IMR-90 (cell line): ENCODE results near the gene GGCT. TPM values are rescaled to one million over a fixed set of nuclear protein-coding genes. Genes with fewer than 3 reads are reported as not detected.

Source experiments
- ATAC-seq: fragments of 200-7000 bp; cut with Tn5 transposase; 2 replicates; pipeline ENCODE4 v1.9.1; 2020; ENCODE audit warnings: low read depth, mild to moderate bottlenecking, moderate library complexity
- BruUV-seq: library from RNA; stranded (reverse); fragments of 400-500 nt; replicated peaks from 2 replicates; lab custom pipeline; 2021; lab: Mats Ljungman, UMichigan
- CTCF ChIA-PET: fragments of 300-600 bp; formaldehyde crosslinking; extraction: SDS; loops from one replicate; lab custom pipeline; 2021; ENCODE audit warnings: antibody characterized with exemption; lab: Yijun Ruan, JAX
- POLR2A ChIA-PET: fragments of 300-600 bp; sonication (Branson Sonifier 250); formaldehyde crosslinking; loops from one replicate; lab custom pipeline; 2022; ENCODE audit warnings: antibody characterized with exemption; ENCODE audit not compliant: unreplicated experiment; lab: Charles Lee
- DNase-seq: peaks from one replicate; pipeline ENCODE4 v3.0.0; 2013
- H2AFZ ChIP-seq: replicated peaks from 2 replicates; pipeline ENCODE3; 2013; ENCODE audit warnings: low read length, mild to moderate bottlenecking; ENCODE audit not compliant: poor library complexity
- H2AK5ac ChIP-seq: 2 replicates; pipeline ENCODE4 v1.6.1; 2013; ENCODE audit warnings: low read depth, low read length, inconsistent platforms
- H2AK9ac ChIP-seq: replicated peaks from 2 replicates; pipeline ENCODE3; 2013; ENCODE audit warnings: mild to moderate bottlenecking, low read depth, low read length, moderate library complexity; ENCODE audit not compliant: poor library complexity
- H2BK120ac ChIP-seq: 2 replicates; pipeline ENCODE4 v1.6.1; 2013; ENCODE audit warnings: low read depth, low read length, inconsistent platforms
- H2BK15ac ChIP-seq: 3 replicates; pipeline ENCODE4 v1.6.1; 2013; ENCODE audit warnings: low read depth, low read length, inconsistent platforms
- H2BK20ac ChIP-seq: 2 replicates; pipeline ENCODE4 v1.6.1; 2013; ENCODE audit warnings: low read depth, mild to moderate bottlenecking, inconsistent platforms, low read length, moderate library complexity
- H2BK5ac ChIP-seq: 2 replicates; pipeline ENCODE4 v1.6.1; 2013; ENCODE audit warnings: mild to moderate bottlenecking, low read depth, low read length, inconsistent platforms; ENCODE audit not compliant: poor library complexity, severe bottlenecking
- H3K14ac ChIP-seq: replicated peaks from 2 replicates; pipeline ENCODE4 v1.6.1; 2013; ENCODE audit warnings: low read depth, low read length, inconsistent platforms
- H3K18ac ChIP-seq: 2 replicates; pipeline ENCODE4 v1.6.1; 2013; ENCODE audit warnings: low read depth, low read length, control low read depth
- H3K23ac ChIP-seq: 2 replicates; pipeline ENCODE4 v1.6.1; 2013; ENCODE audit warnings: low read depth, low read length, inconsistent platforms
- H3K27ac ChIP-seq: 2 replicates; pipeline ENCODE4 v1.5.1; 2013; ENCODE audit warnings: mild to moderate bottlenecking, control low read depth, low read length; ENCODE audit not compliant: insufficient read depth
- H3K27me3 ChIP-seq: 2 replicates; pipeline ENCODE4 v1.6.1; 2013; ENCODE audit warnings: low read length; ENCODE audit not compliant: control insufficient read depth, insufficient read depth
- H3K36me3 ChIP-seq: 2 replicates; pipeline ENCODE4 v1.6.1; 2013; ENCODE audit warnings: low read length, mixed read lengths; ENCODE audit not compliant: control insufficient read depth, insufficient read depth
- H3K4ac ChIP-seq: 2 replicates; pipeline ENCODE4 v1.6.1; 2013; ENCODE audit warnings: low read depth, low read length, inconsistent platforms
- H3K4me1 ChIP-seq: 2 replicates; pipeline ENCODE4 v1.6.1; 2013; ENCODE audit warnings: low read length, mixed read lengths; ENCODE audit not compliant: control insufficient read depth, insufficient read depth
- H3K4me2 ChIP-seq: 2 replicates; pipeline ENCODE4 v1.6.1; 2013; ENCODE audit warnings: low read depth, mild to moderate bottlenecking, control low read depth, low read length, moderate library complexity
- H3K4me3 ChIP-seq: 2 replicates; pipeline ENCODE4 v1.5.1; 2013; ENCODE audit warnings: low read depth, mild to moderate bottlenecking, control low read depth, low read length, moderate library complexity; ENCODE audit not compliant: insufficient read depth
- H3K56ac ChIP-seq: 2 replicates; pipeline ENCODE4 v1.6.1; 2013; ENCODE audit warnings: low read length, inconsistent platforms; ENCODE audit not compliant: insufficient read depth; ENCODE audit errors: extremely low read depth
- H3K79me1 ChIP-seq, 2 experiments: 2 replicates each; pipeline ENCODE4 v1.6.1; 2013; ENCODE audit warnings: low read length in 2 of 2, inconsistent platforms in 1 of 2, low read depth in 1 of 2
- H3K9ac ChIP-seq: 2 replicates; pipeline ENCODE4 v1.6.1; 2013; ENCODE audit warnings: low read depth, low read length, control low read depth
- H3K9me1 ChIP-seq: 2 replicates; pipeline ENCODE4 v1.6.1; 2013; ENCODE audit warnings: low read length, inconsistent platforms; ENCODE audit not compliant: insufficient read depth
- H3K9me3 ChIP-seq: 2 replicates; pipeline ENCODE4 v1.6.1; 2013; ENCODE audit warnings: low read length; ENCODE audit not compliant: control insufficient read depth, insufficient read depth
- H4K20me1 ChIP-seq: 2 replicates; pipeline ENCODE4 v1.6.1; 2013; ENCODE audit warnings: low read length, inconsistent platforms; ENCODE audit not compliant: insufficient read depth
- H4K5ac ChIP-seq: 2 replicates; pipeline ENCODE4 v1.6.1; 2013; ENCODE audit warnings: mild to moderate bottlenecking, low read depth, low read length, control low read depth
- H4K8ac ChIP-seq, 2 experiments: 2 replicates each; pipeline ENCODE4 v1.6.1; 2013; ENCODE audit warnings: low read depth in 2 of 2, low read length in 2 of 2, control low read depth in 1 of 2, inconsistent platforms in 1 of 2
- H4K91ac ChIP-seq: 2 replicates; pipeline ENCODE4 v1.6.1; 2013; ENCODE audit warnings: low read depth, low read length, inconsistent platforms; ENCODE audit not compliant: insufficient read depth
- BHLHE40 ChIP-seq: fragments of 150-350 bp; IDR thresholded peaks from 2 replicates; pipeline ENCODE4 v1.6.1; 2016; ENCODE audit warnings: mild to moderate bottlenecking, low read depth, low read length
- CEBPB ChIP-seq: IDR thresholded peaks from 2 replicates; pipeline ENCODE4 v1.6.1; 2012; ENCODE audit warnings: low read depth, low read length, improper control_type of control experiment
- CHD1 ChIP-seq: IDR thresholded peaks from 2 replicates; pipeline ENCODE4 v1.6.1; 2012; ENCODE audit warnings: low read depth, low read length, improper control_type of control experiment
- ELK1 ChIP-seq: fragments of 150-350 bp; IDR thresholded peaks from 2 replicates; pipeline ENCODE4 v1.6.1; 2016; ENCODE audit warnings: low read depth, mild to moderate bottlenecking, low read length, moderate library complexity, borderline replicate concordance
- FOS ChIP-seq: fragments of 150-350 bp; IDR thresholded peaks from 2 replicates; pipeline ENCODE4 v1.6.1; 2016; ENCODE audit warnings: low read depth, low read length
- MAFK ChIP-seq: IDR thresholded peaks from 2 replicates; pipeline ENCODE4 v1.6.1; 2012; ENCODE audit warnings: low read depth, low read length, improper control_type of control experiment
- MAZ ChIP-seq: IDR thresholded peaks from 2 replicates; pipeline ENCODE4 v1.6.1; 2012; ENCODE audit warnings: low read depth, mild to moderate bottlenecking, low read length, improper control_type of control experiment, moderate library complexity, borderline replicate concordance
- MXI1 ChIP-seq: IDR thresholded peaks from 2 replicates; pipeline ENCODE4 v1.6.1; 2012; ENCODE audit warnings: low read depth, mild to moderate bottlenecking, low read length, moderate library complexity, borderline replicate concordance
- NFE2L2 ChIP-seq: fragments of 150-350 bp; IDR thresholded peaks from 2 replicates; pipeline ENCODE4 v1.6.1; 2016; ENCODE audit warnings: low read depth, mild to moderate bottlenecking, low read length
- POLR2A ChIP-seq: IDR thresholded peaks from 2 replicates; pipeline ENCODE4 v1.6.1; 2012; ENCODE audit warnings: mild to moderate bottlenecking, low read depth, low read length
- RAD21 ChIP-seq: IDR thresholded peaks from 2 replicates; pipeline ENCODE4 v1.6.1; 2012; ENCODE audit warnings: low read length, improper control_type of control experiment
- RCOR1 ChIP-seq: IDR thresholded peaks from 2 replicates; pipeline ENCODE4 v1.6.1; 2012; ENCODE audit warnings: mild to moderate bottlenecking, low read length, improper control_type of control experiment; ENCODE audit not compliant: insufficient replicate concordance
- RFX5 ChIP-seq: IDR thresholded peaks from 2 replicates; pipeline ENCODE4 v1.8.0; 2012; ENCODE audit warnings: low read depth, mild to moderate bottlenecking, low read length, moderate library complexity
- SMC3 ChIP-seq: fragments of 150-350 bp; IDR thresholded peaks from 2 replicates; pipeline ENCODE4 v1.6.1; 2016; ENCODE audit warnings: low read depth, mild to moderate bottlenecking, antibody characterized with exemption, low read length, moderate library complexity
- USF2 ChIP-seq: fragments of 150-350 bp; IDR thresholded peaks from 2 replicates; pipeline ENCODE4 v1.6.1; 2017; ENCODE audit warnings: mild to moderate bottlenecking, antibody characterized with exemption, low read length, low read depth
- WGBS, 2 experiments: methylation state at CpG; one replicate each; pipeline versions ENCODE4 v1.1.5 to v1.1.7; 2013; ENCODE audit warnings: missing lambda C conversion rate in 2 of 2; ENCODE audit not compliant: insufficient read length in 1 of 2; ENCODE audit errors: extremely low coverage in 2 of 2; 5-methylcytosine and 5-hydroxymethylcytosine counted together
- dilution Hi-C: fragments of 300-500 bp; cut with HindIII; formaldehyde crosslinking; loops from one replicate; pipeline ENCODE4 v1.14.3; 2018; ENCODE audit warnings: low sequenced_read_pairs; ENCODE audit not compliant: unreplicated experiment
- in situ Hi-C: fragments of 300-500 bp; cut with MboI; formaldehyde crosslinking; loops from 3 replicates; pipeline ENCODE4 v1.14.3; 2019; ENCODE audit warnings: low sequenced_read_pairs, inconsistent platforms, mixed read lengths
- intact Hi-C: fragments of 100-400 bp; cut with micrococcal nuclease; formaldehyde crosslinking; loops from 2 replicates; pipeline ENCODE4 v1.10.0; 2022
- polyA plus RNA-seq, 3 experiments: library from polyadenylated mRNA; depleted of rRNA; stranded (reverse); fragments of >200 nt; gene quantifications; 2 replicates each; pipeline ENCODE4 v1.2.3, GENCODE V29; 2012; ENCODE audit warnings: low replicate concordance in 1 of 3
- total RNA-seq: library from RNA; depleted of rRNA; stranded (reverse); fragments of >200 nt; gene quantifications from 2 replicates; pipeline ENCODE4 v1.2.3, GENCODE V29; 2012
- TF ChIP-seq, protein P1 (sequence below): conservative IDR thresholded peaks from 2 replicates; pipeline ENCODE4 v1.5.1; 2012; ENCODE audit warnings: mild to moderate bottlenecking, low read depth, low read length, improper control_type of control experiment

GGCT gene
- total and polyA plus RNA-seq, 2 of the 4 experiments (the other 2 are of a cell fraction) = 12.0 to 18.6 TPM

DNA sequence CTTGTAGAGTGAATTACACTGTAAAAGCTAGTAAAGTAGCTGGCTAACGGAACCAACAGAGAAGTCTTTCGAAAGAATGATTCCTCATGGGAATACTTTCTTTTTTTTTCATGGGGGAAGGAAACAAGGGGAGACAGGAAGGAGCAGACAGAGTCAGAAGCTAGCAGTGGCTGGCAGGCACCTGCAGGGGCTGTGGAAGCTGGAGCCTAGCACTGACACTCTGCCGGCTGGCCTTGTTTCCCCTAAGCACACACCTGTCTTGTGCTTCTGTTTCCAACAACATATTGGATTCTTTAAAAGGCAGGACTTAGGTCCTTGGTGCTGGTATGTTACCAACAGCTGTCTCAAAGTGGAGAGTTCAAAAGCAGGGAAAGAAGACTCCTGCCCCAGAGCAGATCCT lies 50.7 kb downstream of the GGCT start:
- ChIA-PET POLR2A (no interaction called here), CTCF (interaction anchor here (0.6 kb wide), 1 partner anchor 15 kb away, joined by 3 read pairs; no protein-coding TSS in a partner anchor)
- in situ Hi-C loops = no loop called here
- no peak overlapping the region for H3K27ac ChIP-seq
- H2BK5ac ChIP-seq = no peak overlapping the region
- dilution Hi-C loops = no loop called here
- H3K4me2 ChIP-seq = no peak overlapping the region
- H4K5ac ChIP-seq = no peak overlapping the region
- H3K4me1 ChIP-seq = peaks cover 2% of the 10 kb centered on the region; the same call in 1 of the 2 replicates
- H3K23ac ChIP-seq = no peak overlapping the region
- no peak overlapping the region for H3K4ac ChIP-seq
- BruUV-seq = no TSS peak
- H3K4me3 ChIP-seq = no peak overlapping the region
- no peak overlapping the region for H2AFZ ChIP-seq
- H3K79me1 ChIP-seq = no peaks in the 10 kb centered on the region; a peak in 1 of 4 replicates
- no peaks in the 10 kb centered on the region for H3K27me3 ChIP-seq
- TF ChIP-seq CHD1 (no peak), RFX5 (no peak), BHLHE40 (no peak), RCOR1 (no peak), CEBPB (no peak), NFE2L2 (no peak), MAZ (no peak), POLR2A (no peak), ELK1 (no peak), RAD21 (no peak), FOS (no peak), MAFK (no peak), MXI1 (no peak), SMC3 (no peak), USF2 (no peak)
- TF ChIP-seq, protein P1, sequence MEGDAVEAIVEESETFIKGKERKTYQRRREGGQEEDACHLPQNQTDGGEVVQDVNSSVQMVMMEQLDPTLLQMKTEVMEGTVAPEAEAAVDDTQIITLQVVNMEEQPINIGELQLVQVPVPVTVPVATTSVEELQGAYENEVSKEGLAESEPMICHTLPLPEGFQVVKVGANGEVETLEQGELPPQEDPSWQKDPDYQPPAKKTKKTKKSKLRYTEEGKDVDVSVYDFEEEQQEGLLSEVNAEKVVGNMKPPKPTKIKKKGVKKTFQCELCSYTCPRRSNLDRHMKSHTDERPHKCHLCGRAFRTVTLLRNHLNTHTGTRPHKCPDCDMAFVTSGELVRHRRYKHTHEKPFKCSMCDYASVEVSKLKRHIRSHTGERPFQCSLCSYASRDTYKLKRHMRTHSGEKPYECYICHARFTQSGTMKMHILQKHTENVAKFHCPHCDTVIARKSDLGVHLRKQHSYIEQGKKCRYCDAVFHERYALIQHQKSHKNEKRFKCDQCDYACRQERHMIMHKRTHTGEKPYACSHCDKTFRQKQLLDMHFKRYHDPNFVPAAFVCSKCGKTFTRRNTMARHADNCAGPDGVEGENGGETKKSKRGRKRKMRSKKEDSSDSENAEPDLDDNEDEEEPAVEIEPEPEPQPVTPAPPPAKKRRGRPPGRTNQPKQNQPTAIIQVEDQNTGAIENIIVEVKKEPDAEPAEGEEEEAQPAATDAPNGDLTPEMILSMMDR = no peak
- H4K20me1 ChIP-seq = no peaks in the 10 kb centered on the region
- no peak overlapping the region for H4K91ac ChIP-seq
- H3K36me3 ChIP-seq = peaks cover 32% of the 10 kb centered on the region; the same call in 1 of the 2 replicates
- H2AK5ac ChIP-seq = no peak overlapping the region
- DNase-seq (no peak), ATAC-seq (no peak)
- H4K8ac ChIP-seq = no peak overlapping the region
- H3K18ac ChIP-seq = no peak overlapping the region
- H3K9ac ChIP-seq = no peak overlapping the region
- intact Hi-C loops = no loop called here
- H3K9me3 ChIP-seq = no peaks in the 10 kb centered on the region
- H2BK15ac ChIP-seq = no peak overlapping the region
- H3K9me1 ChIP-seq = no peaks in the 10 kb centered on the region
- H2BK20ac ChIP-seq = no peak overlapping the region
- H3K56ac ChIP-seq = no peak overlapping the region
- no CpG with 5 or more reads among the region's 3 CpGs for WGBS, 2 experiments
- no peak overlapping the region for H3K14ac ChIP-seq
- no peak overlapping the region for H2BK120ac ChIP-seq
- H2AK9ac ChIP-seq = no peak overlapping the region
